Astrocyte (in vitro differentiated cells and primary cell): ENCODE data around the gene TMEM178B. TPM values are rescaled to one million over a fixed set of nuclear protein-coding genes. Genes with fewer than 3 reads are reported as not detected.

Experiments
- DNase-seq: peaks from one replicate; pipeline ENCODE4 v3.0.0-alpha.2; 2010; ENCODE audit warnings: low read depth
- FAIRE-seq: peaks from 2 replicates; lab custom pipeline; 2011; peaks lifted over from hg19 to GRCh38; lab: Jason Lieb, UNC
- H2AFZ ChIP-seq: 2 replicates; pipeline ENCODE4 v1.6.0; 2012; ENCODE audit warnings: low read depth, low read length, inconsistent platforms
- H3K27ac ChIP-seq: 2 replicates; pipeline ENCODE4 v1.5.1; 2011; ENCODE audit warnings: low read depth, low read length, inconsistent platforms
- H3K27me3 ChIP-seq: 2 replicates; pipeline ENCODE4 v1.6.0; 2011; ENCODE audit warnings: low read length, inconsistent platforms; ENCODE audit not compliant: insufficient read depth
- H3K36me3 ChIP-seq: 2 replicates; pipeline ENCODE4 v1.5.1; 2011; ENCODE audit warnings: low read length, inconsistent platforms; ENCODE audit not compliant: insufficient read depth
- H3K4me1 ChIP-seq: 2 replicates; pipeline ENCODE4 v1.5.1; 2011; ENCODE audit warnings: low read length, inconsistent platforms; ENCODE audit not compliant: insufficient read depth
- H3K4me2 ChIP-seq: 2 replicates; pipeline ENCODE4 v1.6.0; 2012; ENCODE audit warnings: low read length, inconsistent platforms
- H3K4me3 ChIP-seq: 2 replicates; pipeline ENCODE4 v1.5.1; 2011; ENCODE audit warnings: low read depth, mild to moderate bottlenecking, low read length, inconsistent platforms; ENCODE audit not compliant: insufficient read depth
- H3K79me2 ChIP-seq: 2 replicates; pipeline ENCODE4 v1.6.0; 2012; ENCODE audit warnings: mild to moderate bottlenecking, low read length, inconsistent platforms; ENCODE audit not compliant: insufficient read depth
- H3K9ac ChIP-seq: 2 replicates; pipeline ENCODE4 v1.6.0; 2012; ENCODE audit warnings: mild to moderate bottlenecking, low read length, inconsistent platforms
- H3K9me3 ChIP-seq: 2 replicates; pipeline ENCODE4 v1.5.1; 2012; ENCODE audit warnings: low read depth, mild to moderate bottlenecking, low read length, inconsistent platforms; ENCODE audit not compliant: insufficient read depth
- H4K20me1 ChIP-seq: 2 replicates; pipeline ENCODE4 v1.6.0; 2012; ENCODE audit warnings: low read length, inconsistent platforms; ENCODE audit not compliant: insufficient read depth
- H3K27ac Mint-ChIP-seq: one replicate; pipeline ENCODE4 v1.8.0; 2021; ENCODE audit warnings: mild to moderate bottlenecking, mixed read lengths; ENCODE audit not compliant: unreplicated experiment
- H3K27me3 Mint-ChIP-seq: one replicate; pipeline ENCODE4 v1.8.0; 2021; ENCODE audit warnings: low read depth, mixed read lengths; ENCODE audit not compliant: unreplicated experiment
- H3K36me3 Mint-ChIP-seq: one replicate; pipeline ENCODE4 v1.8.0; 2021; ENCODE audit warnings: low read depth, mixed read lengths; ENCODE audit not compliant: unreplicated experiment
- H3K4me1 Mint-ChIP-seq: one replicate; pipeline ENCODE4 v1.8.0; 2021; ENCODE audit warnings: low read depth, mixed read lengths; ENCODE audit not compliant: unreplicated experiment
- H3K4me3 Mint-ChIP-seq: one replicate; pipeline ENCODE4 v1.8.0; 2021; ENCODE audit warnings: mild to moderate bottlenecking, moderate library complexity, mixed read lengths; ENCODE audit not compliant: unreplicated experiment
- H3K9me3 Mint-ChIP-seq: one replicate; pipeline ENCODE4 v1.8.0; 2021; ENCODE audit warnings: mild to moderate bottlenecking, mixed read lengths; ENCODE audit not compliant: unreplicated experiment
- CTCF ChIP-seq: IDR thresholded peaks from 2 replicates; pipeline ENCODE4 v1.5.1; 2011; ENCODE audit warnings: low read depth, mild to moderate bottlenecking, inconsistent platforms, low read length, moderate library complexity; ENCODE audit not compliant: insufficient read depth
- EZH2 ChIP-seq: IDR thresholded peaks from 2 replicates; pipeline ENCODE4 v1.6.1; 2012; ENCODE audit warnings: mild to moderate bottlenecking, low read length, inconsistent platforms; ENCODE audit not compliant: insufficient read depth
- total RNA-seq: library from RNA; stranded (reverse); gene quantifications from 2 replicates; pipeline ENCODE4 v1.2.1, GENCODE V29; 2021

Gene TMEM178B
- total RNA-seq, 1 donor from 2014 or later: 3.9 TPM

GRCh38 chr7:141209454-141209853, 135.6 kb downstream of the TMEM178B start:
- Histone ChIP-seq H2AFZ (no peak overlapping the region), H3K4me2 (no peak overlapping the region), H3K4me1 (no peaks in the 10 kb centered on the region), H3K79me2 (no peaks in the 10 kb centered on the region), H3K4me3 (no peak overlapping the region), H3K9me3 (no peaks in the 10 kb centered on the region), H4K20me1 (no peaks in the 10 kb centered on the region), H3K9ac (no peak overlapping the region), H3K36me3 (no peaks in the 10 kb centered on the region), H3K27me3 (no peaks in the 10 kb centered on the region), H3K27ac (no peak overlapping the region)
- FAIRE-seq (no peak), DNase-seq (no peak)
- TF ChIP-seq EZH2 (no peak), CTCF (no peak)
- no peak overlapping the region for H3K4me3 Mint-ChIP-seq
- no peaks in the 10 kb centered on the region for H3K36me3 Mint-ChIP-seq
- H3K27me3 Mint-ChIP-seq: peaks cover 7% of the 10 kb centered on the region
- no peaks in the 10 kb centered on the region for H3K4me1 Mint-ChIP-seq
- no peak overlapping the region for H3K27ac Mint-ChIP-seq
- peaks cover 3% of the 10 kb centered on the region for H3K9me3 Mint-ChIP-seq

GRCh38 chr7:141210862-141211261, 137.0 kb downstream of the TMEM178B start:
- H3K36me3 Mint-ChIP-seq: no peaks in the 10 kb centered on the region
- H4K20me1 ChIP-seq: no peaks in the 10 kb centered on the region
- no peaks in the 10 kb centered on the region for H3K79me2 ChIP-seq
- no peak overlapping the region for H3K27ac ChIP-seq
- TF ChIP-seq CTCF: no peak
- no peak for TF ChIP-seq EZH2
- H3K36me3 ChIP-seq: no peaks in the 10 kb centered on the region
- H2AFZ ChIP-seq: no peak overlapping the region
- H3K9me3 Mint-ChIP-seq: peaks cover 3% of the 10 kb centered on the region
- FAIRE-seq (no peak), DNase-seq (no peak)
- no peaks in the 10 kb centered on the region for H3K27me3 ChIP-seq
- H3K9me3 ChIP-seq: no peaks in the 10 kb centered on the region
- H3K4me1 ChIP-seq: no peaks in the 10 kb centered on the region
- H3K27me3 Mint-ChIP-seq: peaks cover 7% of the 10 kb centered on the region
- no peak overlapping the region for H3K27ac Mint-ChIP-seq
- H3K4me1 Mint-ChIP-seq: no peaks in the 10 kb centered on the region
- H3K4me3 Mint-ChIP-seq: no peak overlapping the region
- H3K9ac ChIP-seq: no peak overlapping the region
- H3K4me3 ChIP-seq: no peak overlapping the region
- H3K4me2 ChIP-seq: no peak overlapping the region

GRCh38 chr7:141213226-141213625, 139.4 kb downstream of the TMEM178B start:
- Histone ChIP-seq H3K9ac (no peak overlapping the region), H3K4me2 (no peak overlapping the region), H3K9me3 (no peaks in the 10 kb centered on the region), H3K27me3 (no peaks in the 10 kb centered on the region), H3K4me3 (no peak overlapping the region), H3K36me3 (no peaks in the 10 kb centered on the region), H3K27ac (no peak overlapping the region), H2AFZ (no peak overlapping the region), H3K79me2 (no peaks in the 10 kb centered on the region), H4K20me1 (no peaks in the 10 kb centered on the region), H3K4me1 (no peaks in the 10 kb centered on the region)
- Mint-ChIP-seq H3K9me3 (peaks cover 3% of the 10 kb centered on the region), H3K27ac (no peak overlapping the region), H3K4me3 (no peak overlapping the region), H3K27me3 (peaks cover 9% of the 10 kb centered on the region), H3K36me3 (no peaks in the 10 kb centered on the region), H3K4me1 (no peaks in the 10 kb centered on the region)
- DNase-seq (no peak), FAIRE-seq (no peak)
- no peak for TF ChIP-seq CTCF
- TF ChIP-seq EZH2: no peak
